Cardiac muscle cell (in vitro differentiated cells and primary cell): ENCODE results near the gene ZNF181. TPM values are rescaled to one million over a fixed set of nuclear protein-coding genes. Genes with fewer than 3 reads are reported as not detected.
"Not testable (repeated sequence)": the region's sequence is repeated elsewhere in the genome, so short reads cannot be mapped to it uniquely, and the experiment has no call there.

Source experiments
- DNase-seq, 2 donors: peaks; one replicate each; pipeline versions ENCODE4 v3.0.0 to v3.0.0-alpha.2; 2010 to 2017; ENCODE audit warnings: low read depth in 1 of 2, low spot score in 1 of 2
- H3K27ac ChIP-seq: fragments of 200-600 bp; sonication (generic); 2 replicates; pipeline ENCODE4 v1.5.1; 2016
- H3K27me3 ChIP-seq: fragments of 200-600 bp; sonication (generic); 2 replicates; pipeline ENCODE4 v1.6.0; 2016; ENCODE audit warnings: control low read depth
- H3K36me3 ChIP-seq: fragments of 200-600 bp; sonication (generic); 2 replicates; pipeline ENCODE4 v1.5.1; 2016; ENCODE audit warnings: control low read depth
- H3K4me1 ChIP-seq: fragments of 200-600 bp; sonication (generic); 2 replicates; pipeline ENCODE4 v1.8.1; 2017; ENCODE audit warnings: low read depth, mild to moderate bottlenecking, mixed run types
- H3K4me3 ChIP-seq: fragments of 200-600 bp; sonication (generic); 2 replicates; pipeline ENCODE4 v1.5.1; 2016; ENCODE audit warnings: mild to moderate bottlenecking
- H3K9me3 ChIP-seq: fragments of 200-600 bp; sonication (generic); 2 replicates; pipeline ENCODE4 v1.5.1; 2017; ENCODE audit warnings: low read depth, mild to moderate bottlenecking, control low read depth
- CTCF ChIP-seq: IDR thresholded peaks from 2 replicates; pipeline ENCODE4 v1.5.1; 2012; ENCODE audit warnings: low read depth, mild to moderate bottlenecking, low read length
- polyA plus RNA-seq: library from polyadenylated mRNA; unstranded; fragments of >200 nt; fragmentation: Nextera tagmentation; extraction: Ambion mirVana; gene quantifications from 2 replicates; pipeline ENCODE4 v1.2.1, GENCODE V29; 2016
- total RNA-seq: library from RNA; depleted of rRNA; stranded (reverse); fragments of >200 nt; gene quantifications from 2 replicates; pipeline ENCODE4 v1.2.3, GENCODE V29; 2016

Gene ZNF181
- total RNA-seq = 28.5 and 33.2 TPM in 2 replicates
- 14.9 and 16.9 TPM in 2 replicates for polyA plus RNA-seq

DNA sequence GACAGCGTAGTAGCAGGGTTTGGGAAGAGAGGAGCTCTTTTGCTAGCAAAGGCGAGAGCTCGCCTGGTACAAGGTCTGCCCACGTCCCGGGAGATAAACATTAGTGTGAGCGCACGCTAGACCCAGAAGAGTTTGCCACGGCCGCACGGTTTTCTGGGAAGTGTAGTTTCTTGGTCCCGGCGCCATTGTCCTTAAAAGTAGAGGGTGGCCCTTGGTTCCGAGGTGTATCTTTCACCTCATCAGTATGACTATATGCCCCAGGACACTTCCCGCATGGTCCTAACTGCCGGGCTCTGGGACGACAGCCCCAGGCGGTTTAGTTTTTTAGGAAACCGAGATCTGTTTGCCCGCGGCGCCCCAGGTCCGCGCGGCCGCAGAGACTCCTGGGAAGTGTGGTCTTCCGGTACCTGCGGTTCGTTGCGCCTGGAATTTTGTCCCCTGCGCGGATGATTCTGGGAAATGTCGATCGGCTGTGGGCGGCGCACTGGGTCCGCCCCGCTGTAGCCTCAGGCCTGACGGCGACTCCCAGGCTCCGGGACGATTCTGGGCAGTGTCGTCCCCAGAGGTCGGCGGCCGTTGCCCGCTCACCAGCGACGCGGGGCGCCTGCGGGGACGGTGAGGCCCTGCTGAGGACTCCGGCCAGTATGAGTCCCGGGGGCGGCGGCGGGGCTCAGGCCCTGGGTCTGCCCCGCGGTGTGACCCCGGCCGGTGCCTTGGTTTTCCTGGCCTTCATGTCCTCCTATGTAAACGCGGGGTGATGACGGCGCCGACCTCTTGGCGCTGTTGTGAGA lies at the start of gene ZNF181:
Gene ZNF181, plus strand, starts transcription at position 498 of the 791 bp plus-strand sequence. CDS start 795 bp downstream, outside the sequence.
- peak; percentile 92 to 94 for DNase-seq
- H3K9me3 ChIP-seq = no peaks in the 10 kb centered on the region
- H3K27ac ChIP-seq = peak within 1 kb of the TSS; percentile 100

GRCh38 chr19:34685266-34685665 lies 48.8 kb upstream of the ZNF181 start:
- not testable (repeated sequence) for H3K27me3 ChIP-seq, H3K9me3 ChIP-seq, H3K27ac ChIP-seq, H3K4me1 ChIP-seq, H3K4me3 ChIP-seq, DNase-seq
- peaks cover 26% of the 10 kb centered on the region for H3K36me3 ChIP-seq

More for the DNA sequence above, at the start of gene ZNF181:
- TF ChIP-seq CTCF = no peak
- Histone ChIP-seq H3K27me3 (no peaks in the 10 kb centered on the region), H3K4me3 (peak within 1 kb of the TSS; percentile 78), H3K36me3 (peaks cover under 1% of the 10 kb centered on the region), H3K4me1 (peaks cover 10% of the 10 kb centered on the region)

DNA sequence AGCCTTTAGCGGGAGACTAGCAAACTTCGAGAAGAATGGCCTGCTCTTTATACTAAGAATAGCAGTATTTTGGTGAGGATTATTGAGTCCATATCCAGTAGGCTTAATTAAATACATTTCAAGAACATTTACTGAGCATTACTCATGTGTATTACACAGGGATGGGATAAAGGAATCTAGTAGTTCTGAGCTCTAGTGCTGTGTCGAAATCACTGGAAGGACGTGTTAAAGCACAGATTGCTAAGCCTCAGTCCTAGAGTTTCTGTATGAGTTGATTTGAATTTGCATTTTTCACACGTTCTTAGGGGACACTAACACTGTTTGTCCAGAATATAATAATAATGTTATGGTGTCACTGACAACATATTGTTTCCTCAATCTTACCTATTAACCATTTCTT lies 47.6 kb upstream of the ZNF181 start:
- peaks cover 16% of the 10 kb centered on the region for H3K36me3 ChIP-seq
- H3K9me3 ChIP-seq = no peaks in the 10 kb centered on the region
- no peak overlapping the region for H3K4me3 ChIP-seq
- no peak for TF ChIP-seq CTCF
- H3K27me3 ChIP-seq = no peaks in the 10 kb centered on the region
- H3K4me1 ChIP-seq = no peaks in the 10 kb centered on the region
- DNase-seq = no peak
- H3K27ac ChIP-seq = no peak overlapping the region

GRCh38 chr19:34687348-34687747 lies 46.7 kb upstream of the ZNF181 start:
- no peaks in the 10 kb centered on the region for H3K27me3 ChIP-seq
- no peak for DNase-seq
- H3K4me3 ChIP-seq = no peak overlapping the region
- H3K27ac ChIP-seq = no peak overlapping the region
- H3K4me1 ChIP-seq = no peaks in the 10 kb centered on the region
- H3K36me3 ChIP-seq = peaks cover 16% of the 10 kb centered on the region
- TF ChIP-seq CTCF = no peak
- H3K9me3 ChIP-seq = no peaks in the 10 kb centered on the region

DNA sequence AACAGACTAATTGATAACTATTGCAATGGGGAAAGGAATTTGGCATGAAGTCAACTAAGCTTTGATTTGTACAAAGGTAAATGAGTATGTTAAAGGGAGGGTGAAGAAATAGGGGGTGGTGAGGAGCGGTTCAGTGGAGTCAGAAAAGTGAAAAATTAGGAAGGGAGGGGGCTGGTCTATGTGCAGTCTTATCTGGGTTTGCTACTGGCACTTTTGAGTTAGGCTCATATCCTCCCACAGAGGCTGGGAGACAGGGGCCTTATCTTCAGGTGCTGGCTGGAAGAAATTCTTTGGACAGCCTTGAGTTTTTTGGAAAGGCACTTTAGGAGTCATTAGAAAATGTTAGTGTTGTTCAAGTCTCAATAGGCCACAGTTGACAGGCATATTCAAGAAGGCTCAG lies 45.5 kb upstream of the ZNF181 start:
- peaks cover 6% of the 10 kb centered on the region for H3K36me3 ChIP-seq
- no peak overlapping the region for H3K27ac ChIP-seq
- no peaks in the 10 kb centered on the region for H3K27me3 ChIP-seq
- H3K4me3 ChIP-seq = no peak overlapping the region
- no peak for DNase-seq
- no peaks in the 10 kb centered on the region for H3K9me3 ChIP-seq
- TF ChIP-seq CTCF = no peak
- no peaks in the 10 kb centered on the region for H3K4me1 ChIP-seq

DNA sequence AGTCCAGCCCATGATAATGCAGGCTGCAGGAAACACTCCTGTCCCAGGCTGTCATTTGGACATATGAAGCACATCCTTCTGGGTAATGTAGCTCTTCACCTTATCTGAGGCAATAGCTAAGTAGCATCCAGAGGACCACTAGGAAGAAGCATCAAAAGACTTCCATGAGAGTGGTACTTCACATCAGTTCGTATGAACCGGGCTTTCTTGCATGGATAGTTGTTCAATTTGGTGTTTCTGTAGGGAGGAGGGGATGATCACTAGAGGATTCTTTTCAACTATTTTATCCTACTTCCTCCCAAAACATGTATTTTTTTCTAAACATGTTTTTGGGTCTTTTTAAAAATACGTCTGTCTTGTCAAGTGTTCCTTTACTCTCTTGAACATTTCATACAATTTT lies 43.7 kb upstream of the ZNF181 start:
- H3K27me3 ChIP-seq = no peaks in the 10 kb centered on the region
- H3K4me3 ChIP-seq = no peak overlapping the region
- no peaks in the 10 kb centered on the region for H3K4me1 ChIP-seq
- H3K27ac ChIP-seq = no peak overlapping the region
- H3K36me3 ChIP-seq = no peaks in the 10 kb centered on the region
- no peak for DNase-seq
- no peaks in the 10 kb centered on the region for H3K9me3 ChIP-seq
- TF ChIP-seq CTCF = no peak
